Panc1 (cell line): ENCODE measurements around the gene GPATCH3. TPM values are rescaled to one million over a fixed set of nuclear protein-coding genes. Genes with fewer than 3 reads are reported as not detected.

Experiments used
- total RNA-seq: library from RNA; stranded (reverse); gene quantifications from one replicate; pipeline ENCODE4 v1.2.1, GENCODE V29; 2021; ENCODE audit not compliant: unreplicated experiment

Gene GPATCH3
- total RNA-seq, 1 experiment from 2014 or later, result 29.7 TPM

Other genes with a start within 250 kb of the GPATCH3 start
- gene ARID1A, start 204.5 kb downstream of the GPATCH3 start, total RNA-seq, result 110 TPM
- 20.1 TPM for gene PIGV, start 112.5 kb downstream of the GPATCH3 start, total RNA-seq
- gene ZDHHC18, start 73.8 kb downstream of the GPATCH3 start, total RNA-seq, result 45.4 TPM
- gene SFN, start 37.3 kb downstream of the GPATCH3 start, total RNA-seq, result 188 TPM
- gene GPN2, start 10.2 kb downstream of the GPATCH3 start, total RNA-seq, result 41.9 TPM
- gene NR0B2, start 13.5 kb upstream of the GPATCH3 start, total RNA-seq, result 5.2 TPM
- 161 TPM for gene NUDC, start 21.3 kb upstream of the GPATCH3 start, total RNA-seq
- gene KDF1, start 60.0 kb upstream of the GPATCH3 start, total RNA-seq, result 3.2 TPM
- gene TRNP1, start 93.2 kb upstream of the GPATCH3 start, total RNA-seq, result 81.2 TPM
- gene TENT5B, start 112.4 kb upstream of the GPATCH3 start, total RNA-seq, result 12.6 TPM